ENCODE measurements around the gene PPARG.
"Not testable (repeated sequence)": the region's sequence is repeated elsewhere in the genome, so short reads cannot be mapped to it uniquely, and the experiment has no call there.

Gene PPARG

DNA sequence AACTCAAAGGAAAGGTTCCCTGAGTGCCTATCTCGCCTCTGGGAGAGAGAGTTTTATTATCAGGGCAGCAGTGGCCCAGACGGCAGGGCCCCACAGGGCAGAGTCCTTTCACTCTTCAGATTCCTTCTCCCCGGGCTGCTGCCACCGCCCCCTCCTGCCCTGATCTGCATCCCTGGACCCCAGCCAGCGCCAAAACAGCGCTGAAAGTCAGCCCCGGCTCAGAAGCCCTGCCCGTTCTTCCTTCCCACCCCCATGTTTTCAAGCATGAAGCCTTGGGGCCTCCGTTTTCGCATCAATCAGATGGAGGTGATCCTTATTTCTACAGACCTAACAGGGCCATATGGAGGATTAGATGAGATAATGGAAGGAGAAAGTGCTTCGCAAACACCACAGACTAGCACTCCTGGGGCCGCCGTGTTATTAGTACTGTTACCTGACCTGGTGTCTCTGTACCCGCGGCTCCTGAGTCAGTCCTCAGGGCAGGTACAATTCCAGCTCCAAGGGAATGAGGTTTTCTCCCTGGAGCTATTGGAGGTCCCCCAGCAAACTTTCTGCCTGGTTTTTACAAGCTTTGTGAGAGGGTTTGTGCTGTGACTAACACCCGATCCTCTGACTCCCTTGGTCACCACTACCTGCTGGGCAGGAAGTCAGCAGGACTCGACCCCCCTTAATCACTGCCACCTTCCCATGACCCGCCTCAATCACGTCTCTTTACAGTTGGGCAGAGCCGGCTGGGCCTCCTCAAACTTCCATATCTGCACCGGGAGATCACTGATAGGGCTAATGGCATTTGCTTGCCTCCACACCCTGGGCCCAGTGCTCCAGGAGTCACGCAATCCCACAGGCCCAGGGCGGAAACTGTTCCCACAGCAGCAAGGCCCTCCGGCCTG is 156.0 kb downstream of the PPARG start:
- TF ChIP-seq POLR2A (IDR thresholded peaks at IDR 0.05; ENCODE audit: low read depth, low read length) (no peak), TAF1 (IDR thresholded peaks at IDR 0.05; ENCODE audit: borderline replicate concordance, low read depth, low read length) (no peak), POLR2AphosphoS5 (IDR thresholded peaks at IDR 0.05; ENCODE audit: low read depth, low read length) (no peak)
- FAIRE-seq: no peak
- no peak for DNase-seq (ENCODE audit: insufficient read length)

- DNase-seq (ENCODE audit: insufficient read length): no peak
Observed at GRCh38 chr3:12445523-12446240, 156.8 kb downstream of the PPARG start.

GRCh38 chr3:12446298-12446697 is 157.4 kb downstream of the PPARG start:
- TF ChIP-seq POLR2AphosphoS5 (IDR thresholded peaks at IDR 0.05; ENCODE audit: low read depth, low read length) (no peak), TAF1 (IDR thresholded peaks at IDR 0.05; ENCODE audit: borderline replicate concordance, low read depth, low read length) (no peak), POLR2A (IDR thresholded peaks at IDR 0.05; ENCODE audit: low read depth, low read length) (no peak)
- DNase-seq (ENCODE audit: insufficient read length) (no peak), FAIRE-seq (no peak)

More at GRCh38 chr3:12445523-12446240, 156.8 kb downstream of the PPARG start:
- TF ChIP-seq POLR2A (IDR thresholded peaks at IDR 0.05; ENCODE audit: low read depth, low read length) (no peak), TAF1 (IDR thresholded peaks at IDR 0.05; ENCODE audit: borderline replicate concordance, low read depth, low read length) (no peak), POLR2AphosphoS5 (IDR thresholded peaks at IDR 0.05; ENCODE audit: low read depth, low read length) (no peak)
- FAIRE-seq: no peak

DNA sequence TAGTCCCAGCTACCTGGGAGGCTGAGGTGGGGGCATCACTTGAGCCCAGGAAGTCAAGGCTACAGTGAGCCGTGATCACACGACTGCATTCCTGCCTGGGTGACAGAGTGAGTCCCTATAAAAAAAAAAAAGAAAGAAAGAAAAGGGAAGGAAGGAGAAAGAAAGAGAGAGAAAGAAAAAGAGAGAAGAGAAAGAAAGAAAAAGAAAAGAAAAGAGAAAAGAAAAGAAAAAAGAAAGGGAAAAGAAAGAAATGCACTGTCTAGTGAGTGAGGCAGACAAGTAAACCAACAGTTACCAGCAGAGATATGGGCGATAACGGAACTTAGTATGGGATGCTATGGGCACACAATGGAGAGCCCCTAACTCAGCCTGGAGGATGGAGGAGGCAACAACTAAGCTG is 158.2 kb downstream of the PPARG start:
- TF ChIP-seq POLR2AphosphoS5 (IDR thresholded peaks at IDR 0.05; ENCODE audit: low read depth, low read length): no peak
- TF ChIP-seq TAF1 (IDR thresholded peaks at IDR 0.05; ENCODE audit: borderline replicate concordance, low read depth, low read length): no peak
- no peak for TF ChIP-seq POLR2A (IDR thresholded peaks at IDR 0.05; ENCODE audit: low read depth, low read length)
- FAIRE-seq (no peak), DNase-seq (ENCODE audit: insufficient read length) (no peak)

DNA sequence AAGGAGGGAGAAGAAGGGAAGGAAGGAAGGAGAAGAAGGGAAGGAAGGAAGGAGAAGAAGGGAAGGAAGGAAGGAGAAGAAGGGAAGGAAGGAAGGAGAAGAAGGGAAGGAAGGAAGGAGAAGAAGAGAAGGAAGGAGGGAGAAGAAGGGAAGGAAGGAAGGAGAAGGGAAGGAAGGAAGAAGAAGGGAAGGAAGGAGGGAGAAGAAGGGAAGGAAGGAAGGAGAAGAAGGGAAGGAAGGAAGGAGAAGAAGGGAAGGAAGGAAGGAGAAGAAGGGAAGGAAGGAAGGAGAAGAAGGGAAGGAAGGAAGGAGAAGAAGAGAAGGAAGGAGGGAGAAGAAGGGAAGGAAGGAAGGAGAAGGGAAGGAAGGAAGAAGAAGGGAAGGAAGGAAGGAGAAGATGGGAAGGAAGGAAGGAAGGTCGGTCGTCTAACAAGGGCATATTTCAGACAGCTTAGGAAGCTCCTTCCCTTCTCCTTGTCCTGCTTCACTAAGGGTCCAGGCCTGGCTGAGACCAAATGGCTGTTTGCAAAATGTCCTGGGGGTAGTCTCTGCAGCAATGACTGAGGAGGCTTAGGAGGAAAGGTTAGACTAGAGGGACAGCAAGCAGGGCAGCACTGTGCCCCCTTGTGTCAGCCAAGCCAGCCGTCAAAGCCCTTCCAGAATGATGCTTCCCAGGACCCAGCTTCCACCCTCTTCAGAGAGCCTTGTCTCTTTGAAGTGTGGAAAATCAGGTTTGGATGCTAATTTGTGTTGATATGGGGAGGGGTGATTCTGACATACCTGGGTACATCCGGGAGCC is 159.7 kb downstream of the PPARG start:
- DNase-seq (ENCODE audit: insufficient read length); FAIRE-seq: not testable (repeated sequence)

DNA sequence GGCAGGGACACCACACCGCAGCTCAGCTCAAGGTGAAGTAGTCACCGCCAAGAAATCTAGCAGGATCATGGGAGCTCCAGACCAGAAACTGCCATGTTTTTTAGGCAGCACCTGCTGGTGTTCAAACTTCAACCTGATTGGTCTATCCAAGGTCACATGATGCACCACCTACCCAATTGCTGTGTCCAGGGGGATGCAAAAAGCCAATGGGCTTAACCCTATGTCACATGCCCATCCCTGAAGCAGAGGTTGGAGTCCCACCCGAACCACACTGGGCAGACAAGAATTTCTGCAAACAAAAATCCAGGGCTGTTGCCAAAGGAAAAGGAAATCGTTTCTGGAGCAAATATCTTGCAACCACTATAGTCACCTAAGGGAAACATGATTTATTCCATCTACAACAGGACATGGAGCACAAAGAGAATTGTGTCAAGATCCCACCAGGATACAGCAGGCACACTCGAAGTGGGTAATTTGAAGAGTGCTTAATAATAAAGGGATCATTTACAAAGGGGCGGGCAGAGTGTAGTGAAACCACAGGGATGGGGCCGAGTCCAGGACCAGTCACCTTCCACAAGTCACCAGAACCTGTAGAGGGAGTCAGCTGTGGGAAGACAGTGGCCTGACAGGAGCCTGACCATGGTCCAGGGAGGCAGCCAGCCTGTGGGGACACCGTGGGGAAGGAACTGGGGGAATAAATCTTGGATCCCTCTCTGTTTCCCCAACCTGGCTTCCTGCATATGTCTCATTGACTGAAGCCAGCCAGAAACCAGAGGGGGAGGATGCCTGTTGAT is 161.2 kb downstream of the PPARG start:
- FAIRE-seq: no peak
- no peak for DNase-seq (ENCODE audit: insufficient read length)
- no peak for TF ChIP-seq POLR2A (IDR thresholded peaks at IDR 0.05; ENCODE audit: low read depth, low read length)

- FAIRE-seq (no peak), DNase-seq (ENCODE audit: insufficient read length) (no peak)
- TF ChIP-seq TAF1 (IDR thresholded peaks at IDR 0.05; ENCODE audit: borderline replicate concordance, low read depth, low read length) (no peak), POLR2A (IDR thresholded peaks at IDR 0.05; ENCODE audit: low read depth, low read length) (no peak), POLR2AphosphoS5 (IDR thresholded peaks at IDR 0.05; ENCODE audit: low read depth, low read length) (no peak)
Observed at GRCh38 chr3:12451481-12451880, 162.6 kb downstream of the PPARG start.

DNA sequence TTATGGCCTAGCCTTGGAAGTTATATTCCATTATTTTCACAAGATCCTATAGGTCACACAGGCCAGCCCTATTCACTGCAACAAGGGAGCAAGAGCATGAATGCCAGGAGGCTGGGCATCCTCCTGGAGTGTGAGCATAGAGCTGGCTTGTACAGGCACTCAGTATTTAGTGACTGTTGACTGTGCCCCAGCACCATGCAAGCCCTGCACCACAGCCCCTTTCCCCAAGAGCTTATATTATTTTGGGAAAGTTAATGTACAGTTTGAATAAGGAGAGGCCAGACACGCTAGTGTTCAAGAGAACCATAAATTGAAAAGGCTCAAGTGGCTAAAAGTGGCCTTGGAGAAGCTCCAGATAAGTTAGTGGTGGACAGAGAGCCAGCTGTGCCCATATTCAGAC is 163.1 kb downstream of the PPARG start:
- FAIRE-seq: no peak
- TF ChIP-seq TAF1 (IDR thresholded peaks at IDR 0.05; ENCODE audit: borderline replicate concordance, low read depth, low read length) (no peak), POLR2A (IDR thresholded peaks at IDR 0.05; ENCODE audit: low read depth, low read length) (no peak), POLR2AphosphoS5 (IDR thresholded peaks at IDR 0.05; ENCODE audit: low read depth, low read length) (no peak)
- DNase-seq (ENCODE audit: insufficient read length): no peak

DNA sequence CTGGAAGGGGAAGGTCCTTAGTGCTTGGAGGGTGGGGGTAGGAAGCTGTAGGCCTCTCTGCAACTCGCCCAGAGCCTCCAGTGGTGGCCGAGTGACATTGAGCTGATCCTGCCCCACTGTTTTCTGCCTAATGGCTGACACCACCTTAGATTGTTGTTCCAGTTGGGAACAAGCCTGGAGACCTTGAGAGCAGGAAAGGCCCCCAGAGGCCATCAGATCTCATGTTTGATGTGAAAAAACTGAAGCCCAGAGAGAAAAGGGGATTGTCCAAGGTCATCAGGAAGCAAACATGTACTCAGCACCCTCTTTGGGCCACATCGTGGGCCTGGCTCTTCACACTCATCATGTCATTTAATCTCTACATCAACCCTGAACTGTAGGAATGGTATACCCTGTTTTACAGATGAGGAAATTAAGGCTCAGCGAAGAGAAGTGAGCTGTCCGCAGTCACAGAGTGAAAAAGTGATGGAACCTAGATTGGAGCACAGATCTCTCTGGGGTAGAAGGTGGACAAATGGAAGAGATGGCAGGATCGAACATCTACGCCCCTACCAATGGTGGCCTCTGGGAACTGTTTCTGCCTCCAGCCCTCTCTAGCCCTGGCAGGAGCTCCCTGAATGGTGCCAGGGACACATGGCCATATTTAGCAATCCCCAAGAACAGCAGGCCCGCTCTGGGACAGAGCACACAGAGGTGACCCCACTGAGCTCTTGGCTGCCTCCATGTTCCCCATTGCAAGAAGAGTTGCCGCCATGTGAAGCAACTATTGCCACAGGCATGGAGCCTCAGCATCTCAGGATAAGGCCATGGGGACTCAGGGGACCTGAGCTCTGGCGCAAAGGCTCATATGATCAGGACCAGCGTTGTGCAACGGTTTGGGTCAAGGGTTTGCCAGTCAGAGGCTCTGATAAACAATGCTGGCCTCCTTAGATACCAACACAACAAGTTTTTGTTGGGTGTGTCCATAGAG is 163.8 kb downstream of the PPARG start:
- DNase-seq (ENCODE audit: insufficient read length) (no peak), FAIRE-seq (no peak)
- no peak for TF ChIP-seq TAF1 (IDR thresholded peaks at IDR 0.05; ENCODE audit: borderline replicate concordance, low read depth, low read length)
- no peak for TF ChIP-seq POLR2AphosphoS5 (IDR thresholded peaks at IDR 0.05; ENCODE audit: low read depth, low read length)
- TF ChIP-seq POLR2A (IDR thresholded peaks at IDR 0.05; ENCODE audit: low read depth, low read length): no peak
